HEK293 (cell line): ENCODE data around the gene SAXO2.

Experiments used
- ZNF777 ChIP-seq: fragments of 450-650 bp; formaldehyde crosslinking; IDR thresholded peaks from 2 replicates; pipeline ENCODE4 v1.5.1; 2017; ENCODE audit warnings: missing biosample characterization, missing genetic modification characterization, borderline replicate concordance
- TF ChIP-seq, protein P1 (sequence below): fragments of 450-650 bp; formaldehyde crosslinking; IDR thresholded peaks from 2 replicates; pipeline ENCODE4 v1.5.1; 2016; ENCODE audit warnings: missing biosample characterization, missing genetic modification characterization
- TF ChIP-seq, protein P2 (sequence below): fragments of 450-650 bp; formaldehyde crosslinking; IDR thresholded peaks from 2 replicates; pipeline ENCODE4 v1.5.1; 2016; ENCODE audit warnings: missing biosample characterization, missing genetic modification characterization

- TF ChIP-seq, protein P1, sequence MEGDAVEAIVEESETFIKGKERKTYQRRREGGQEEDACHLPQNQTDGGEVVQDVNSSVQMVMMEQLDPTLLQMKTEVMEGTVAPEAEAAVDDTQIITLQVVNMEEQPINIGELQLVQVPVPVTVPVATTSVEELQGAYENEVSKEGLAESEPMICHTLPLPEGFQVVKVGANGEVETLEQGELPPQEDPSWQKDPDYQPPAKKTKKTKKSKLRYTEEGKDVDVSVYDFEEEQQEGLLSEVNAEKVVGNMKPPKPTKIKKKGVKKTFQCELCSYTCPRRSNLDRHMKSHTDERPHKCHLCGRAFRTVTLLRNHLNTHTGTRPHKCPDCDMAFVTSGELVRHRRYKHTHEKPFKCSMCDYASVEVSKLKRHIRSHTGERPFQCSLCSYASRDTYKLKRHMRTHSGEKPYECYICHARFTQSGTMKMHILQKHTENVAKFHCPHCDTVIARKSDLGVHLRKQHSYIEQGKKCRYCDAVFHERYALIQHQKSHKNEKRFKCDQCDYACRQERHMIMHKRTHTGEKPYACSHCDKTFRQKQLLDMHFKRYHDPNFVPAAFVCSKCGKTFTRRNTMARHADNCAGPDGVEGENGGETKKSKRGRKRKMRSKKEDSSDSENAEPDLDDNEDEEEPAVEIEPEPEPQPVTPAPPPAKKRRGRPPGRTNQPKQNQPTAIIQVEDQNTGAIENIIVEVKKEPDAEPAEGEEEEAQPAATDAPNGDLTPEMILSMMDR (tag by site-specific recombination): no peak
- TF ChIP-seq ZNF777 (tag by site-specific recombination): no peak
- TF ChIP-seq, protein P2, sequence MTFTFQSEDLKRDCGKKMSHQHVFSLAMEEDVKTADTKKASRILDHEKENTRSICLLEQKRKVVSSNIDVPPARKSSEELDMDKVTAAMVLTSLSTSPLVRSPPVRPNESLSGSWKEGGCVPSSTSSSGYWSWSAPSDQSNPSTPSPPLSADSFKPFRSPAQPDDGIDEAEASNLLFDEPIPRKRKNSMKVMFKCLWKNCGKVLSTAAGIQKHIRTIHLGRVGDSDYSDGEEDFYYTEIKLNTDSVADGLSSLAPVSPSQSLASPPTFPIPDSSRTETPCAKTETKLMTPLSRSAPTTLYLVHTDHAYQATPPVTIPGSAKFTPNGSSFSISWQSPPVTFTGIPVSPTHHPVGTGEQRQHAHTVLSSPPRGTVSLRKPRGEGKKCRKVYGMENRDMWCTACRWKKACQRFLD (tag by site-specific recombination): no peak
Observed at GRCh38 chr15:82317091-82317489, 54.5 kb downstream of the SAXO2 start.
